Nephron (organoid): Measurements from ENCODE around the gene RBM19.

Source experiments
- H3K27ac Mint-ChIP-seq, 3 experiments: 2 replicates each; pipeline ENCODE4 v1.8.0; 2020; ENCODE audit warnings: mixed read lengths in 3 of 3, mild to moderate bottlenecking in 2 of 3, moderate library complexity in 1 of 3
- H3K27me3 Mint-ChIP-seq: 2 replicates; pipeline ENCODE4 v1.8.0; 2021; ENCODE audit warnings: low read depth, mild to moderate bottlenecking, moderate library complexity, mixed read lengths
- H3K36me3 Mint-ChIP-seq: 2 replicates; pipeline ENCODE4 v1.8.0; 2020; ENCODE audit warnings: low read depth, mixed read lengths
- H3K4me1 Mint-ChIP-seq: 2 replicates; pipeline ENCODE4 v1.8.0; 2020; ENCODE audit warnings: mixed read lengths
- H3K4me3 Mint-ChIP-seq, 3 experiments: 2 replicates each; pipeline ENCODE4 v1.8.0; 2020; ENCODE audit warnings: mild to moderate bottlenecking in 3 of 3, mixed read lengths in 3 of 3, moderate library complexity in 2 of 3
- H3K9me3 Mint-ChIP-seq: 2 replicates; pipeline ENCODE4 v1.8.0; 2020; ENCODE audit warnings: mixed read lengths
- CTCF ChIP-seq, 3 experiments: fragments of 200-600 bp; sonication (generic); IDR thresholded peaks; one replicate each; pipeline ENCODE4 v1.5.0; 2021; ENCODE audit warnings: antibody characterized with exemption in 3 of 3; ENCODE audit not compliant: unreplicated experiment in 3 of 3

The RBM19 gene

DNA sequence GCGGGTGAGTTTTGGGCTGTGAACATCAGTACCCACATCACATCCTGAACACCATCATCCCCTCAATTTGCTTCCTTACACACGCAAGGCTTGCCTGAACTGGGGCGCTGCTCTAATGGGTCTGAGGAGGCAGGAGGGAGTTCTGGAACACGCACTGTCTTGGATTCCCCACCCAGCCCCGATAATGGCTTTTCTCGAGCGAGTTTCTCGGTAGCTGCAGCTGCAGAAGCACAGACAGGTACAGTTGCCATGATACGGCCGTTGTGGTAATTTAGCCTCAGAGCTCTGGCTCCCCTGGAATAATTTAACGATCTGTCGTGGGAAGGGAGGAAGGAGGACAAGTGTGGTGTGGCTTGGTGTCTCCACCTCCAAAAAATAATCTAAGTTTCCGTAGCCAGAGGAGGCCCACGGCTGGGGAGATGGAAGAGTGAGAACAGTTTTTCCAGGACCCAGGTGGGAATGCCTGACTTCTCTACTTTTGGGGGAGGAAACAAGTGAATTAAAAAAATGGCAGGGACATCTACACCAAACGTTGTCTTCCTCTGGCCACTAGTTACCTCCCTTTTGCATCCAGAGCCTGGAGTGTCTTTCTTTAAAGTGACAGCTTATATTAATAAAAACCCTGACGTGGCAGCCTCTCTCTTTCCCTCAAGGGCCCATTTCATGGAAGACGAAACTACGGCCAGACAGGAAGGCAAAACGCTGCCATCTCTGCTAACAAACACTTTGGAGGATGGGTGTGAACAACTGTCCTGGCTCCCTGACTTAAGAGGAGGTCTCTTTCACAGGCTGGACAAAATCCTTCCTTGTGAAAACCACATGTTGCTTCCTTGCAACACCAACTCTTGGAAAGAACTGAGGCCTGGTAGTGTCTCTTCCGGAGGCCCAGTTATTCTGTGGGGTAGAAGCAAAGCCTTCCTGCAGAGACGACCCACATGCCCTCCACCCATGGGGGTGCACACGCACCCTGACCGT lies 84.8 kb downstream of the RBM19 start:
- Mint-ChIP-seq H3K4me1 (peaks cover 15% of the 10 kb centered on the region), H3K36me3 (peaks cover 36% of the 10 kb centered on the region), H3K4me3 (no peak overlapping the region), H3K27ac (no peak overlapping the region), H3K27me3 (peaks cover 15% of the 10 kb centered on the region), H3K9me3 (peaks cover 4% of the 10 kb centered on the region)
- no peak for TF ChIP-seq CTCF (IDR thresholded peaks at IDR 0.05; ENCODE audit: unreplicated experiment in 3 of 3)

- no peak for TF ChIP-seq CTCF (IDR thresholded peaks at IDR 0.05; ENCODE audit: unreplicated experiment in 3 of 3)
- Mint-ChIP-seq H3K27me3 (peaks cover 15% of the 10 kb centered on the region), H3K27ac (no peak overlapping the region), H3K4me3 (no peak overlapping the region), H3K36me3 (peaks cover 36% of the 10 kb centered on the region), H3K4me1 (peaks cover 15% of the 10 kb centered on the region), H3K9me3 (peaks cover 4% of the 10 kb centered on the region)
Observed at GRCh38 chr12:113880326-113880725, 85.8 kb downstream of the RBM19 start.

DNA sequence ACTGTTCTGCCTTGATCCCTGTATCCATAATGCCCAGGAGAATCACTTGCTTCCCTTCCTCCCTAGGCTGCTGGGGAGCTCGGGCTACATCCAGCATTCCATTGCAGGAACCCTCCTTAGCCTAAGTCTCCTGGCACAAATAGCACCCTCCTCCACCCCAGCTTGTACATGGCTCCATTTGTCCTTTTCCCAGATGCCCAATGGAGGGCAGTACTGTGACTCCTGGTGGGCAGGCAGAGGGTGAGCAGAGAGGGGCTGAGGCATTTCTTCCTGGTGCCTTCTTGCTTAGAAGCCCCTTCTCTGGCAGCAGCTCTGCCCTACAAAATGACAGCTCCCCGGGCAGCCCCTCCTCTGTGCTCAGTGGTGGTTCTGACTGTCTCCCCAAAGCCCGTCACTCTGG lies 86.5 kb downstream of the RBM19 start:
- Mint-ChIP-seq H3K4me3 (no peak overlapping the region), H3K27ac (no peak overlapping the region), H3K9me3 (peaks cover under 1% of the 10 kb centered on the region), H3K4me1 (peaks cover 15% of the 10 kb centered on the region), H3K36me3 (peaks cover 36% of the 10 kb centered on the region), H3K27me3 (peaks cover 15% of the 10 kb centered on the region)
- TF ChIP-seq CTCF (IDR thresholded peaks at IDR 0.05; ENCODE audit: unreplicated experiment in 3 of 3): no peak

- Mint-ChIP-seq H3K27ac (no peak overlapping the region), H3K4me3 (no peak overlapping the region), H3K36me3 (peaks cover 27% of the 10 kb centered on the region), H3K27me3 (peaks cover 11% of the 10 kb centered on the region), H3K4me1 (peaks cover 15% of the 10 kb centered on the region), H3K9me3 (peaks cover 2% of the 10 kb centered on the region)
- no peak for TF ChIP-seq CTCF (IDR thresholded peaks at IDR 0.05; ENCODE audit: unreplicated experiment in 3 of 3)
Observed at GRCh38 chr12:113877607-113878006, 88.5 kb downstream of the RBM19 start.

- Mint-ChIP-seq H3K4me3 (no peak overlapping the region), H3K27me3 (peaks cover 7% of the 10 kb centered on the region), H3K4me1 (peaks cover 9% of the 10 kb centered on the region), H3K36me3 (peaks cover 32% of the 10 kb centered on the region), H3K9me3 (peaks cover 2% of the 10 kb centered on the region), H3K27ac (no peak overlapping the region)
- TF ChIP-seq CTCF (IDR thresholded peaks at IDR 0.05; ENCODE audit: unreplicated experiment in 3 of 3): no peak
Observed at GRCh38 chr12:113876160-113876559, 90.0 kb downstream of the RBM19 start.

DNA sequence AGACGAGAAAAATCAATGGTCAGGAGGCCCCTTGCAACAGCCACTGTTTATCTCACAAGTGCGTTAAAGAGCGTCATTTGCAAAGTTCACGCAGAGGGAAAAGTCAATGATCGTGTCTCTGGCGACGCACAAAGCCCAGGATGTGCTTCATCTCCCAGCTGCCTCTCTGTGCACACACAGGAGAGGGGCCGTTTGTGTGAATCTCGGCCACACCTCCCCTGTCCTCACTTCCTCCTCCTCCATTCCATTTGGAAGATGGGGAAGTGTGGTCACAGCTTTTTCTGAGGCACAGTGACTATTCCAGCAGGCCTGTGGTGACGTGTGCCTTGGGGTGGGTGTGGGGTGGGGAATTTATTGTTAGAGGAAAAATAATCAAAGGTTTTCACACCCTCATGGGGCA lies 90.4 kb downstream of the RBM19 start:
- H3K4me1 Mint-ChIP-seq: peaks cover 5% of the 10 kb centered on the region
- TF ChIP-seq CTCF (IDR thresholded peaks at IDR 0.05; ENCODE audit: unreplicated experiment in 3 of 3): no peak
- peaks cover 6% of the 10 kb centered on the region for H3K27me3 Mint-ChIP-seq
- H3K27ac Mint-ChIP-seq: no peak overlapping the region
- H3K4me3 Mint-ChIP-seq: no peak overlapping the region
- peaks cover 2% of the 10 kb centered on the region for H3K9me3 Mint-ChIP-seq
- peaks cover 36% of the 10 kb centered on the region for H3K36me3 Mint-ChIP-seq
